SK-N-MC (cell line): ENCODE measurements around the gene RNU5D-1.

Source experiments
- EZH2 ChIP-seq: fragments of 200-600 bp; sonication (generic); IDR thresholded peaks from one replicate; pipeline ENCODE4 v1.6.1; 2017; ENCODE audit warnings: antibody characterized with exemption
- FOXP2 ChIP-seq: optimal IDR thresholded peaks from 2 replicates; pipeline ENCODE3; 2011; ENCODE audit warnings: mild to moderate bottlenecking, moderate library complexity; ENCODE audit not compliant: insufficient read depth; ENCODE audit errors: extremely low read length, control extremely low read depth
- POLR2AphosphoS5 ChIP-seq: IDR thresholded peaks from 2 replicates; pipeline ENCODE4 v1.6.1; 2012; ENCODE audit warnings: mild to moderate bottlenecking, low read depth, low read length, borderline replicate concordance

- TF ChIP-seq POLR2AphosphoS5 (no peak), EZH2 (no peak), FOXP2 (no peak)
Measured at GRCh38 chr1:44717156-44717555, 13.8 kb downstream of the RNU5D-1 start.
